ENCODE data around the gene LRRC55.

DNA sequence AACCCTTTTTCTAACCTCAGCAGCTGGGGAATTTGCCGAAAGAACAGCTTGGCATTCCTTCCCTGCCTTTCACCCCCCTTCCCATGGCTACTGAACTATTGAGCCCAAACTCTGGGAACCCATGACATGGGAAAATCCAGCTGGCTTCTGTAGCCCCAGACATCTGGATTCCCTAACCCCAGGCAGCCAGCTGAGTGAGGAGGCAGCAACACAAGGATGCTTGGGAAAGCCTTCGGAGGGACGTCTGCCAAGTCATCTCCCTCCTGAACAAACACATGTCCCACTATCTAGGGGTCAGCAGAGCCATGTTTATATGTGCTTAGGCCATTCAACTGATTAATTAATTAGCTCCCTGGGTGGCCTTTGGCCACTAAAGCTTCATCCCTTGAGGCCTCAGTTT, 21.6 kb downstream of the LRRC55 start:
- TF ChIP-seq CREB1 (IDR thresholded peaks at IDR 0.05) (no peak), CREB1 (CRISPR knock-in tag; IDR thresholded peaks at IDR 0.05) (no peak), ZNF316 (IDR thresholded peaks at IDR 0.05) (no peak), EP300 (IDR thresholded peaks at IDR 0.05; ENCODE audit: low read length) (no peak), POLR2A (conservative IDR thresholded peaks at IDR 0.05) (no peak), FOXM1 (IDR thresholded peaks at IDR 0.05; ENCODE audit: low read depth) (no peak), FOXM1 (CRISPR knock-in tag; IDR thresholded peaks at IDR 0.05; ENCODE audit: low read depth) (no peak), KLF16 (IDR thresholded peaks at IDR 0.05) (no peak)
